DOHH2 (cell line): ENCODE results near the gene COTL1.

Source experiments
- H3F3A ChIP-seq: fragments of 200-600 bp; sonication (generic), shearing (Covaris generic); 2 replicates; pipeline ENCODE4 v1.6.0; 2016; ENCODE audit warnings: antibody characterized with exemption, mild to moderate bottlenecking; ENCODE audit not compliant: control insufficient read depth, insufficient read depth
- H3K27ac ChIP-seq: fragments of 200-600 bp; sonication (generic); 2 replicates; pipeline ENCODE4 v1.5.1; 2014; ENCODE audit warnings: low read depth, mild to moderate bottlenecking, low read length, moderate library complexity
- H3K27me3 ChIP-seq: fragments of 200-600 bp; sonication (generic); 2 replicates; pipeline ENCODE4 v1.6.1; 2014; ENCODE audit warnings: mild to moderate bottlenecking, low read length, mixed read lengths; ENCODE audit not compliant: control insufficient read depth
- H3K36me3 ChIP-seq: fragments of 200-600 bp; sonication (generic); 2 replicates; pipeline ENCODE4 v1.6.1; 2014; ENCODE audit warnings: mild to moderate bottlenecking, low read length, moderate library complexity, mixed read lengths; ENCODE audit not compliant: control insufficient read depth
- H3K4me1 ChIP-seq: fragments of 200-600 bp; sonication (generic); 2 replicates; pipeline ENCODE4 v1.6.1; 2014; ENCODE audit warnings: mild to moderate bottlenecking, low read length, mixed read lengths; ENCODE audit not compliant: control insufficient read depth
- H3K4me2 ChIP-seq: fragments of 200-600 bp; sonication (generic); 2 replicates; pipeline ENCODE4 v1.6.0; 2014; ENCODE audit warnings: mild to moderate bottlenecking, low read length, moderate library complexity
- H3K4me3 ChIP-seq: fragments of 200-600 bp; sonication (generic); 2 replicates; pipeline ENCODE4 v1.5.1; 2014; ENCODE audit warnings: mild to moderate bottlenecking, low read length, mixed read lengths
- H3K79me2 ChIP-seq: fragments of 200-600 bp; sonication (generic); 2 replicates; pipeline ENCODE4 v1.6.1; 2014; ENCODE audit warnings: mild to moderate bottlenecking, low read length, mixed read lengths; ENCODE audit not compliant: control insufficient read depth
- H3K9me2 ChIP-seq: fragments of 200-600 bp; sonication (generic); replicated peaks from 2 replicates; pipeline ENCODE4 v1.6.1; 2014; ENCODE audit warnings: mild to moderate bottlenecking, low read length, mixed read lengths; ENCODE audit not compliant: control insufficient read depth
- H3K9me3 ChIP-seq: fragments of 200-600 bp; sonication (generic); 2 replicates; pipeline ENCODE4 v1.6.1; 2014; ENCODE audit warnings: antibody characterized with exemption, low read length, mixed read lengths; ENCODE audit not compliant: control insufficient read depth, insufficient read depth
- H4K20me1 ChIP-seq: fragments of 200-600 bp; sonication (generic); 2 replicates; pipeline ENCODE4 v1.6.0; 2014; ENCODE audit warnings: low read depth, mild to moderate bottlenecking, antibody characterized with exemption, low read length, moderate library complexity; ENCODE audit not compliant: control insufficient read depth, insufficient read depth
- CTCF ChIP-seq: fragments of 200-600 bp; sonication (generic); IDR thresholded peaks from one replicate; pipeline ENCODE4 v1.5.1; 2014; ENCODE audit warnings: antibody characterized with exemption, mild to moderate bottlenecking, low read depth, low read length; ENCODE audit not compliant: poor library complexity, severe bottlenecking
- EZH2phosphoT487 ChIP-seq: fragments of 200-600 bp; sonication (generic); IDR thresholded peaks from 2 replicates; pipeline ENCODE4 v1.6.1; 2017; ENCODE audit warnings: borderline replicate concordance, mild to moderate bottlenecking, antibody characterized with exemption, low read length, moderate library complexity, mixed read lengths

COTL1 gene

GRCh38 chr16:84631153-84631466, 13.2 kb upstream of the COTL1 start:
- H3K27me3 ChIP-seq = no peaks in the 10 kb centered on the region
- no peak for TF ChIP-seq CTCF
- no peak for TF ChIP-seq EZH2phosphoT487
- H4K20me1 ChIP-seq = no peaks in the 10 kb centered on the region
- H3K4me2 ChIP-seq = no peak overlapping the region; the same call in 1 of the 2 replicates
- H3K4me1 ChIP-seq = peaks cover 40% of the 10 kb centered on the region
- peaks cover 5% of the 10 kb centered on the region; the same call in 1 of the 2 replicates for H3F3A ChIP-seq
- H3K9me3 ChIP-seq = no peaks in the 10 kb centered on the region
- no peak overlapping the region for H3K27ac ChIP-seq
- H3K36me3 ChIP-seq = no peaks in the 10 kb centered on the region
- no peaks in the 10 kb centered on the region for H3K9me2 ChIP-seq
- no peak overlapping the region for H3K4me3 ChIP-seq
- H3K79me2 ChIP-seq = no peaks in the 10 kb centered on the region

GRCh38 chr16:84630446-84631152, 12.7 kb upstream of the COTL1 start:
- H3K4me1 ChIP-seq = peaks cover 40% of the 10 kb centered on the region
- H3K4me2 ChIP-seq = no peak overlapping the region
- TF ChIP-seq EZH2phosphoT487 = no peak
- TF ChIP-seq CTCF = no peak
- H3K27me3 ChIP-seq = no peaks in the 10 kb centered on the region
- no peaks in the 10 kb centered on the region for H4K20me1 ChIP-seq
- H3K4me3 ChIP-seq = no peak overlapping the region
- H3K27ac ChIP-seq = no peak overlapping the region
- H3K79me2 ChIP-seq = no peaks in the 10 kb centered on the region
- H3K36me3 ChIP-seq = no peaks in the 10 kb centered on the region
- H3K9me3 ChIP-seq = no peaks in the 10 kb centered on the region
- peaks cover 5% of the 10 kb centered on the region; the same call in 1 of the 2 replicates for H3F3A ChIP-seq
- no peaks in the 10 kb centered on the region for H3K9me2 ChIP-seq

- Histone ChIP-seq H3K4me2 (no peak overlapping the region), H3K79me2 (no peaks in the 10 kb centered on the region), H3K9me3 (no peaks in the 10 kb centered on the region), H4K20me1 (no peaks in the 10 kb centered on the region), H3K9me2 (no peaks in the 10 kb centered on the region), H3K36me3 (no peaks in the 10 kb centered on the region), H3F3A (peaks cover 5% of the 10 kb centered on the region; the same call in 1 of the 2 replicates), H3K4me1 (peaks cover 40% of the 10 kb centered on the region), H3K4me3 (no peak overlapping the region), H3K27ac (no peak overlapping the region), H3K27me3 (no peaks in the 10 kb centered on the region)
- TF ChIP-seq EZH2phosphoT487 = no peak
- TF ChIP-seq CTCF = no peak
Observed at GRCh38 chr16:84630009-84630408, 12.1 kb upstream of the COTL1 start.
